IMR-90 (cell line): ENCODE results near the gene ZNF567. TPM values are rescaled to one million over a fixed set of nuclear protein-coding genes. Genes with fewer than 3 reads are reported as not detected.

Experiments used
- ATAC-seq: fragments of 200-7000 bp; cut with Tn5 transposase; 2 replicates; pipeline ENCODE4 v1.9.1; 2020; ENCODE audit warnings: low read depth, mild to moderate bottlenecking, moderate library complexity
- BruUV-seq: library from RNA; stranded (reverse); fragments of 400-500 nt; replicated peaks from 2 replicates; lab custom pipeline; 2021; lab: Mats Ljungman, UMichigan
- CTCF ChIA-PET: fragments of 300-600 bp; formaldehyde crosslinking; extraction: SDS; loops from one replicate; lab custom pipeline; 2021; ENCODE audit warnings: antibody characterized with exemption; lab: Yijun Ruan, JAX
- POLR2A ChIA-PET: fragments of 300-600 bp; sonication (Branson Sonifier 250); formaldehyde crosslinking; loops from one replicate; lab custom pipeline; 2022; ENCODE audit warnings: antibody characterized with exemption; ENCODE audit not compliant: unreplicated experiment; lab: Charles Lee
- DNase-seq: peaks from one replicate; pipeline ENCODE4 v3.0.0; 2013
- H2AFZ ChIP-seq: replicated peaks from 2 replicates; pipeline ENCODE3; 2013; ENCODE audit warnings: low read length, mild to moderate bottlenecking; ENCODE audit not compliant: poor library complexity
- H2AK5ac ChIP-seq: 2 replicates; pipeline ENCODE4 v1.6.1; 2013; ENCODE audit warnings: low read depth, low read length, inconsistent platforms
- H2AK9ac ChIP-seq: replicated peaks from 2 replicates; pipeline ENCODE3; 2013; ENCODE audit warnings: mild to moderate bottlenecking, low read depth, low read length, moderate library complexity; ENCODE audit not compliant: poor library complexity
- H2BK120ac ChIP-seq: 2 replicates; pipeline ENCODE4 v1.6.1; 2013; ENCODE audit warnings: low read depth, low read length, inconsistent platforms
- H2BK15ac ChIP-seq: 3 replicates; pipeline ENCODE4 v1.6.1; 2013; ENCODE audit warnings: low read depth, low read length, inconsistent platforms
- H2BK20ac ChIP-seq: 2 replicates; pipeline ENCODE4 v1.6.1; 2013; ENCODE audit warnings: low read depth, mild to moderate bottlenecking, inconsistent platforms, low read length, moderate library complexity
- H2BK5ac ChIP-seq: 2 replicates; pipeline ENCODE4 v1.6.1; 2013; ENCODE audit warnings: mild to moderate bottlenecking, low read depth, low read length, inconsistent platforms; ENCODE audit not compliant: poor library complexity, severe bottlenecking
- H3K14ac ChIP-seq: replicated peaks from 2 replicates; pipeline ENCODE4 v1.6.1; 2013; ENCODE audit warnings: low read depth, low read length, inconsistent platforms
- H3K18ac ChIP-seq: 2 replicates; pipeline ENCODE4 v1.6.1; 2013; ENCODE audit warnings: low read depth, low read length, control low read depth
- H3K23ac ChIP-seq: 2 replicates; pipeline ENCODE4 v1.6.1; 2013; ENCODE audit warnings: low read depth, low read length, inconsistent platforms
- H3K27ac ChIP-seq: 2 replicates; pipeline ENCODE4 v1.5.1; 2013; ENCODE audit warnings: mild to moderate bottlenecking, control low read depth, low read length; ENCODE audit not compliant: insufficient read depth
- H3K27me3 ChIP-seq: 2 replicates; pipeline ENCODE4 v1.6.1; 2013; ENCODE audit warnings: low read length; ENCODE audit not compliant: control insufficient read depth, insufficient read depth
- H3K36me3 ChIP-seq: 2 replicates; pipeline ENCODE4 v1.6.1; 2013; ENCODE audit warnings: low read length, mixed read lengths; ENCODE audit not compliant: control insufficient read depth, insufficient read depth
- H3K4ac ChIP-seq: 2 replicates; pipeline ENCODE4 v1.6.1; 2013; ENCODE audit warnings: low read depth, low read length, inconsistent platforms
- H3K4me1 ChIP-seq: 2 replicates; pipeline ENCODE4 v1.6.1; 2013; ENCODE audit warnings: low read length, mixed read lengths; ENCODE audit not compliant: control insufficient read depth, insufficient read depth
- H3K4me2 ChIP-seq: 2 replicates; pipeline ENCODE4 v1.6.1; 2013; ENCODE audit warnings: low read depth, mild to moderate bottlenecking, control low read depth, low read length, moderate library complexity
- H3K4me3 ChIP-seq: 2 replicates; pipeline ENCODE4 v1.5.1; 2013; ENCODE audit warnings: low read depth, mild to moderate bottlenecking, control low read depth, low read length, moderate library complexity; ENCODE audit not compliant: insufficient read depth
- H3K56ac ChIP-seq: 2 replicates; pipeline ENCODE4 v1.6.1; 2013; ENCODE audit warnings: low read length, inconsistent platforms; ENCODE audit not compliant: insufficient read depth; ENCODE audit errors: extremely low read depth
- H3K79me1 ChIP-seq, 2 experiments: 2 replicates each; pipeline ENCODE4 v1.6.1; 2013; ENCODE audit warnings: low read length in 2 of 2, inconsistent platforms in 1 of 2, low read depth in 1 of 2
- H3K9ac ChIP-seq: 2 replicates; pipeline ENCODE4 v1.6.1; 2013; ENCODE audit warnings: low read depth, low read length, control low read depth
- H3K9me1 ChIP-seq: 2 replicates; pipeline ENCODE4 v1.6.1; 2013; ENCODE audit warnings: low read length, inconsistent platforms; ENCODE audit not compliant: insufficient read depth
- H3K9me3 ChIP-seq: 2 replicates; pipeline ENCODE4 v1.6.1; 2013; ENCODE audit warnings: low read length; ENCODE audit not compliant: control insufficient read depth, insufficient read depth
- H4K20me1 ChIP-seq: 2 replicates; pipeline ENCODE4 v1.6.1; 2013; ENCODE audit warnings: low read length, inconsistent platforms; ENCODE audit not compliant: insufficient read depth
- H4K5ac ChIP-seq: 2 replicates; pipeline ENCODE4 v1.6.1; 2013; ENCODE audit warnings: mild to moderate bottlenecking, low read depth, low read length, control low read depth
- H4K8ac ChIP-seq, 2 experiments: 2 replicates each; pipeline ENCODE4 v1.6.1; 2013; ENCODE audit warnings: low read depth in 2 of 2, low read length in 2 of 2, control low read depth in 1 of 2, inconsistent platforms in 1 of 2
- H4K91ac ChIP-seq: 2 replicates; pipeline ENCODE4 v1.6.1; 2013; ENCODE audit warnings: low read depth, low read length, inconsistent platforms; ENCODE audit not compliant: insufficient read depth
- BHLHE40 ChIP-seq: fragments of 150-350 bp; IDR thresholded peaks from 2 replicates; pipeline ENCODE4 v1.6.1; 2016; ENCODE audit warnings: mild to moderate bottlenecking, low read depth, low read length
- CEBPB ChIP-seq: IDR thresholded peaks from 2 replicates; pipeline ENCODE4 v1.6.1; 2012; ENCODE audit warnings: low read depth, low read length, improper control_type of control experiment
- FOS ChIP-seq: fragments of 150-350 bp; IDR thresholded peaks from 2 replicates; pipeline ENCODE4 v1.6.1; 2016; ENCODE audit warnings: low read depth, low read length
- MAFK ChIP-seq: IDR thresholded peaks from 2 replicates; pipeline ENCODE4 v1.6.1; 2012; ENCODE audit warnings: low read depth, low read length, improper control_type of control experiment
- MAZ ChIP-seq: IDR thresholded peaks from 2 replicates; pipeline ENCODE4 v1.6.1; 2012; ENCODE audit warnings: low read depth, mild to moderate bottlenecking, low read length, improper control_type of control experiment, moderate library complexity, borderline replicate concordance
- MXI1 ChIP-seq: IDR thresholded peaks from 2 replicates; pipeline ENCODE4 v1.6.1; 2012; ENCODE audit warnings: low read depth, mild to moderate bottlenecking, low read length, moderate library complexity, borderline replicate concordance
- NFE2L2 ChIP-seq: fragments of 150-350 bp; IDR thresholded peaks from 2 replicates; pipeline ENCODE4 v1.6.1; 2016; ENCODE audit warnings: low read depth, mild to moderate bottlenecking, low read length
- POLR2A ChIP-seq: IDR thresholded peaks from 2 replicates; pipeline ENCODE4 v1.6.1; 2012; ENCODE audit warnings: mild to moderate bottlenecking, low read depth, low read length
- RAD21 ChIP-seq: IDR thresholded peaks from 2 replicates; pipeline ENCODE4 v1.6.1; 2012; ENCODE audit warnings: low read length, improper control_type of control experiment
- RCOR1 ChIP-seq: IDR thresholded peaks from 2 replicates; pipeline ENCODE4 v1.6.1; 2012; ENCODE audit warnings: mild to moderate bottlenecking, low read length, improper control_type of control experiment; ENCODE audit not compliant: insufficient replicate concordance
- RFX5 ChIP-seq: IDR thresholded peaks from 2 replicates; pipeline ENCODE4 v1.8.0; 2012; ENCODE audit warnings: low read depth, mild to moderate bottlenecking, low read length, moderate library complexity
- SMC3 ChIP-seq: fragments of 150-350 bp; IDR thresholded peaks from 2 replicates; pipeline ENCODE4 v1.6.1; 2016; ENCODE audit warnings: low read depth, mild to moderate bottlenecking, antibody characterized with exemption, low read length, moderate library complexity
- WGBS, 2 experiments: methylation state at CpG; one replicate each; pipeline versions ENCODE4 v1.1.5 to v1.1.7; 2013; ENCODE audit warnings: missing lambda C conversion rate in 2 of 2; ENCODE audit not compliant: insufficient read length in 1 of 2; ENCODE audit errors: extremely low coverage in 2 of 2; 5-methylcytosine and 5-hydroxymethylcytosine counted together
- dilution Hi-C: fragments of 300-500 bp; cut with HindIII; formaldehyde crosslinking; loops from one replicate; pipeline ENCODE4 v1.14.3; 2018; ENCODE audit warnings: low sequenced_read_pairs; ENCODE audit not compliant: unreplicated experiment
- in situ Hi-C: fragments of 300-500 bp; cut with MboI; formaldehyde crosslinking; loops from 3 replicates; pipeline ENCODE4 v1.14.3; 2019; ENCODE audit warnings: low sequenced_read_pairs, inconsistent platforms, mixed read lengths
- intact Hi-C: fragments of 100-400 bp; cut with micrococcal nuclease; formaldehyde crosslinking; loops from 2 replicates; pipeline ENCODE4 v1.10.0; 2022
- polyA plus RNA-seq, 3 experiments: library from polyadenylated mRNA; depleted of rRNA; stranded (reverse); fragments of >200 nt; gene quantifications; 2 replicates each; pipeline ENCODE4 v1.2.3, GENCODE V29; 2012; ENCODE audit warnings: low replicate concordance in 1 of 3
- total RNA-seq: library from RNA; depleted of rRNA; stranded (reverse); fragments of >200 nt; gene quantifications from 2 replicates; pipeline ENCODE4 v1.2.3, GENCODE V29; 2012
- TF ChIP-seq, protein P1 (sequence below): conservative IDR thresholded peaks from 2 replicates; pipeline ENCODE4 v1.5.1; 2012; ENCODE audit warnings: mild to moderate bottlenecking, low read depth, low read length, improper control_type of control experiment
- TF ChIP-seq, protein P2 (sequence below): fragments of 150-350 bp; IDR thresholded peaks from 2 replicates; pipeline ENCODE4 v1.6.1; 2017; ENCODE audit warnings: mild to moderate bottlenecking, antibody characterized with exemption, low read length, low read depth
- TF ChIP-seq, protein P3 (sequence below): fragments of 150-350 bp; IDR thresholded peaks from 2 replicates; pipeline ENCODE4 v1.6.1; 2016; ENCODE audit warnings: low read depth, mild to moderate bottlenecking, low read length, moderate library complexity, borderline replicate concordance

ZNF567 gene
- total and polyA plus RNA-seq, 2 of the 4 experiments (the other 2 are of a cell fraction) = 3.4 to 6.1 TPM

DNA sequence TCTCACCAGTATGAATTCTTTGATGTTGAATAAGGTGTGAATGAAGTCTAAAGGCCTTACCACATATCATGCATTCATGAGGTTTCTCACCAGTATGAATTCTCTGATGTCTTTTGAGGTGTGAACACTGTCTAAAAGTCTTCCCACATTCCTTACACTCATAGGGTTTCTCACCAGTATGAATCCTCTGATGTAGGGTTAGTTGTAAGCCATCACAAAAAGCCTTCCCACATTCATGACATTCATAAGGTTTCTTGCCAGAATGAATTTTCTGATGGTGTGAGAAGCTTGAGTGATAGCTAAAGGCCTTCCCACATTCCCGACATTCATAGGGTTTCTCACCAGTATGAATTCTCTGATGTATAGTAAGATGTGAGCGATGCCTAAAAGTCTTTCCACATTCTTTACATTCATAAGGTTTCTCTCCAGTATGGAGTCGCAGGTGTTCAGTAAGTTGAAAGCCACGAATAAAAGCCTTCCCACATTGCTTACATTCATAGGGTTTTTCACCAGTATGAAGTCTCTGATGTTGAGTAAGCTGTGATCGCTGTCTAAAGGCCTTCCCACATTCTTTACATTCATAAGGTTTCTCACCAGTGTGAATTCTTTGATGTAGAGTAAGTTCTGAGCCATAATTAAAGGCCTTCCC, 48.4 kb upstream of the ZNF567 start:
- Histone ChIP-seq H3K27me3 (no peaks in the 10 kb centered on the region), H2AK5ac (no peak overlapping the region), H3K79me1 (no peaks in the 10 kb centered on the region), H4K5ac (no peak overlapping the region), H2BK5ac (no peak overlapping the region), H3K14ac (no peak overlapping the region), H3K4me3 (no peak overlapping the region), H3K18ac (no peak overlapping the region), H3K23ac (no peak overlapping the region), H2AFZ (no peak overlapping the region), H4K8ac (no peak overlapping the region), H2AK9ac (no peak overlapping the region), H2BK120ac (no peak overlapping the region), H4K20me1 (no peaks in the 10 kb centered on the region), H3K27ac (no peak overlapping the region), H4K91ac (no peak overlapping the region), H3K4me2 (no peak overlapping the region), H3K4ac (no peak overlapping the region), H2BK15ac (no peak overlapping the region), H2BK20ac (no peak overlapping the region), H3K9ac (no peak overlapping the region), H3K4me1 (no peaks in the 10 kb centered on the region), H3K36me3 (peaks cover 20% of the 10 kb centered on the region), H3K9me1 (no peaks in the 10 kb centered on the region), H3K9me3 (peaks cover 80% of the 10 kb centered on the region), H3K56ac (no peak overlapping the region)
- TF ChIP-seq MAZ (no peak), SMC3 (no peak), RAD21 (no peak), MXI1 (no peak), FOS (no peak), NFE2L2 (no peak), RFX5 (no peak), POLR2A (no peak), CEBPB (no peak), BHLHE40 (no peak), RCOR1 (no peak), MAFK (no peak)
- TF ChIP-seq, protein P1, sequence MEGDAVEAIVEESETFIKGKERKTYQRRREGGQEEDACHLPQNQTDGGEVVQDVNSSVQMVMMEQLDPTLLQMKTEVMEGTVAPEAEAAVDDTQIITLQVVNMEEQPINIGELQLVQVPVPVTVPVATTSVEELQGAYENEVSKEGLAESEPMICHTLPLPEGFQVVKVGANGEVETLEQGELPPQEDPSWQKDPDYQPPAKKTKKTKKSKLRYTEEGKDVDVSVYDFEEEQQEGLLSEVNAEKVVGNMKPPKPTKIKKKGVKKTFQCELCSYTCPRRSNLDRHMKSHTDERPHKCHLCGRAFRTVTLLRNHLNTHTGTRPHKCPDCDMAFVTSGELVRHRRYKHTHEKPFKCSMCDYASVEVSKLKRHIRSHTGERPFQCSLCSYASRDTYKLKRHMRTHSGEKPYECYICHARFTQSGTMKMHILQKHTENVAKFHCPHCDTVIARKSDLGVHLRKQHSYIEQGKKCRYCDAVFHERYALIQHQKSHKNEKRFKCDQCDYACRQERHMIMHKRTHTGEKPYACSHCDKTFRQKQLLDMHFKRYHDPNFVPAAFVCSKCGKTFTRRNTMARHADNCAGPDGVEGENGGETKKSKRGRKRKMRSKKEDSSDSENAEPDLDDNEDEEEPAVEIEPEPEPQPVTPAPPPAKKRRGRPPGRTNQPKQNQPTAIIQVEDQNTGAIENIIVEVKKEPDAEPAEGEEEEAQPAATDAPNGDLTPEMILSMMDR = no peak
- TF ChIP-seq, protein P2, sequence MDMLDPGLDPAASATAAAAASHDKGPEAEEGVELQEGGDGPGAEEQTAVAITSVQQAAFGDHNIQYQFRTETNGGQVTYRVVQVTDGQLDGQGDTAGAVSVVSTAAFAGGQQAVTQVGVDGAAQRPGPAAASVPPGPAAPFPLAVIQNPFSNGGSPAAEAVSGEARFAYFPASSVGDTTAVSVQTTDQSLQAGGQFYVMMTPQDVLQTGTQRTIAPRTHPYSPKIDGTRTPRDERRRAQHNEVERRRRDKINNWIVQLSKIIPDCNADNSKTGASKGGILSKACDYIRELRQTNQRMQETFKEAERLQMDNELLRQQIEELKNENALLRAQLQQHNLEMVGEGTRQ = no peak
- TF ChIP-seq, protein P3, sequence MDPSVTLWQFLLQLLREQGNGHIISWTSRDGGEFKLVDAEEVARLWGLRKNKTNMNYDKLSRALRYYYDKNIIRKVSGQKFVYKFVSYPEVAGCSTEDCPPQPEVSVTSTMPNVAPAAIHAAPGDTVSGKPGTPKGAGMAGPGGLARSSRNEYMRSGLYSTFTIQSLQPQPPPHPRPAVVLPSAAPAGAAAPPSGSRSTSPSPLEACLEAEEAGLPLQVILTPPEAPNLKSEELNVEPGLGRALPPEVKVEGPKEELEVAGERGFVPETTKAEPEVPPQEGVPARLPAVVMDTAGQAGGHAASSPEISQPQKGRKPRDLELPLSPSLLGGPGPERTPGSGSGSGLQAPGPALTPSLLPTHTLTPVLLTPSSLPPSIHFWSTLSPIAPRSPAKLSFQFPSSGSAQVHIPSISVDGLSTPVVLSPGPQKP = no peak
- TSS peak; percentile 73 for BruUV-seq
- dilution Hi-C loops = no loop called here
- POLR2A ChIA-PET = no interaction called here
- CTCF ChIA-PET = no interaction called here
- intact Hi-C loops = no loop called here
- DNase-seq = no peak
- in situ Hi-C loops = no loop called here
- ATAC-seq = no peak
- no CpG with 5 or more reads among the region's 5 CpGs for WGBS, 2 experiments
